NCI-H187 (cell line): ENCODE measurements around the gene SH3BGR.

Source experiments
- DNase-seq, 2 experiments: peaks; one replicate each; lab custom pipeline; 2025; lab: John Stamatoyannopoulos, UW

Gene SH3BGR

DNA sequence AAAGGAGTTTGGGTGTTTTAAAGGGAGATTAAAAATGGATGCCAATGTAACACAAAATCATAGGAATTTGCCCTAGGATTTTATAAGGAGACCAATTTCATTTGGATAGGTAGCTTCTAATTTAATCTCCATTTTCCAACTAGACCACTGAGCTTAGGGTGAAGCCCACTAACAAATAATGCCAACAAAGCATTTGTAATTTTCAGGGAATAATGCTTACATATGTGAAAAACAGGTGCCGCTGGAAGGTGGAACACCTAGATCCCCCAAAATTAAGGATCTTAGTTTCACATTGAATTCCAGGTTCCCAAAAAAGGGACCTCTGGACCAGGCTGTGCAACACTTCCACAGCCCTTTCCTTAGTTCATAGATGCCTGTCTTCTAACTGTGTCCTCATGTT lies 94.8 kb downstream of the SH3BGR start:
- DNase-seq: no peak

DNA sequence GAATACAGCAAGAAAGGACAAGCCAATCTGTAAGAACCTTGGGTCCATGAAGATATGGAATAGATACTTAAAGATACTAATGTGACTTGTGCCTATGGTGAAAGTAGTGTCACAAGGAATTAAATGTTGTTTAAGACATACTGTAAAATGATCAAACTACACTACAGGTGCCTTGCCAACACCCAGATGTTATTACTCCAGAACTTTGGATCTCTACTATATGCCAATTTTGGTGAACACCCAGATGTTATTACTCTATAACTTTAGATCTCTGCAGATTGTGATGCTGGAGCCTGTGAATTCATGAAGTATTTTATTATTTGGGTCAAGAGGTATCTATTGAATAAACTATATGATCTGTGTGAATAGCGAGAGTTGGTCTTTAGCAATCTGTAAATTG lies 101.1 kb downstream of the SH3BGR start:
- DNase-seq: no peak

DNA sequence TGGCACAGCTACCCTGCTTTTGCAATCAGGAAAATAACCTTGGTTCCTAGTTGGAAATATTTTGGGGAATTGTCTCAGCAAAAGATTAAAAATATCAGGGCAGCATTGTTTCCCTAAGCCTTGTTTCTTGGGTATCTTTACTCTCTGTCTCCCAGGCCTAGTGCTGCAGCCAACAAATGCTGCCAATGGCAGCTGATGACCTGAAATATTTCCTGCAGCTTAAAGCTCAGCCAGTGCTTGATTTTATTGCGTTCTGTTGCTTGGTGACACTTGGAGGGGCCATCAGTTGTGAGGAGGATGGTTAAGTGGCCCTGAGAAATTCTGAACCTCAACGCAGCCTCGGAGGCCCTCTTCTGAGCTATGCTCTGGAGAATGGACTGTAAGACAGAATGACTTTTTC lies 101.6 kb downstream of the SH3BGR start:
- DNase-seq: no peak

DNA sequence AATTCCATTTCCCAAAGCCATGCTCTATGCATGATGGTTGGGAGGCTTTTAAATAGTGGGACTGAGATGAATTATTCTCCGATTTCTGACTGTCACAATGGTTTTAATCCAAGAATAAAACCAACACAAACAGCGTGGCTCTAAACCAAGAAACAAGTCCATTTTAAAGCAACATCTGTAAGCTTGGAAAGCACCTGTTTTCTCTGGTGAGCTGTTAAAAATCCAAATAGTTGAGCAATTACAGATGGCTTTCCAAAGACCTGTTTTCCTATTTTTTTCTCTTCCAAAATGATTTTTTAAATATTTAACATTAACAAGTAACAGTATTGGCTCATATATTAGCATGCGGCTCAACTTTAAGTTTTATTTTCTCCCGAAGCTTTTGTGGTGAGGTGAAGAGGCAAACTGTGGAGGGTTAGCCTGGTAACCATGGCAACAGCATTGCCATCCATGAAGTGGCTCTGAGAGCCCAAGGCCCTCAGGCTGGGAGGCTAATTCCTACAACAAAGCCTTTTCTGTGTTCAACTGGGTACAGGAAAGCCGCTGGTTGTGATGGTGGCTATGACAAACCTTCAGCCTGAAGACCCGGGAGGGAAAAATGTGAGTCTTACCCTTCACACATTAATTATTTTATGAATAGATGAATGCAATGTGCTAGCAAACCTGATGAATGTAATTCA lies 104.3 kb downstream of the SH3BGR start:
- peak; percentile 24 to 80 for DNase-seq

DNA sequence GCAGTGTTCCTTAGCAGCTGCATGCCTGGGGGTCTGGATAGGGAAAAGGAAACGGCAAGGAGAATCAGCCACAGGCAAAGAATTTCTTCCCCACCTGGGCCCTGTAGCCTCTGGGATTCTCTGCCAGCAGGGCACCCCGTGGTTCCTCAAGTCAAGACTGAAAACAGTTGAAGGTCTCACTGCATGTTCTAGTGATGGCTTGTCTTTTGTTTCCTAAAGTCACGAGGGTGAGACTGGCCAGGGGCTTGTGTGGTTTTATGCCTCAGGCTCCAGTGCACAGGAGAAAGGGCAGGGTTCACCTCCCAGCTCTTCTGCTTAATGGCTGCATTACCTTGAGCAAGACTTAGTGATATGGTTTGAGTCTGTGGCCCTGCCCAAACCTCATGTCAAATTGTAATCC lies 107.7 kb downstream of the SH3BGR start:
- no peak for DNase-seq

DNA sequence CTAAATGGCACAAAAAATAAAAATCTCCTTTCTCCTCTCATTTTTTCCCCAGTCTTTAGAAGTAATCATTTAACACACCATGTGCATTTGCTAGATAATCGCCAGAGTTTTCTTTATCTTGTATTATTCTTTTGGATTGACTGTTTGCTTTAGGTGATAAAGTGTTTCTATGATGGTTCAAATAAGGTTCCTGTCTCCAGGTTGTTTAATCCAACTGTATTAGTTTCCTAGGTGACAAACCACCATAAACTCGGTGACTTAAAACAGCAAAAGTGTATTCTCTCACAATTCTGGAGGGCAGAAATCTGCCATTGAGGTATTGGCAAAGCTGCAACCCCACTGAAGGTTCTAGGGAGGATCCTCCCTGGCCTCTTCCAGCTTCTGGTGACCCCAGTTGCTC lies 109.4 kb downstream of the SH3BGR start:
- no peak for DNase-seq

DNA sequence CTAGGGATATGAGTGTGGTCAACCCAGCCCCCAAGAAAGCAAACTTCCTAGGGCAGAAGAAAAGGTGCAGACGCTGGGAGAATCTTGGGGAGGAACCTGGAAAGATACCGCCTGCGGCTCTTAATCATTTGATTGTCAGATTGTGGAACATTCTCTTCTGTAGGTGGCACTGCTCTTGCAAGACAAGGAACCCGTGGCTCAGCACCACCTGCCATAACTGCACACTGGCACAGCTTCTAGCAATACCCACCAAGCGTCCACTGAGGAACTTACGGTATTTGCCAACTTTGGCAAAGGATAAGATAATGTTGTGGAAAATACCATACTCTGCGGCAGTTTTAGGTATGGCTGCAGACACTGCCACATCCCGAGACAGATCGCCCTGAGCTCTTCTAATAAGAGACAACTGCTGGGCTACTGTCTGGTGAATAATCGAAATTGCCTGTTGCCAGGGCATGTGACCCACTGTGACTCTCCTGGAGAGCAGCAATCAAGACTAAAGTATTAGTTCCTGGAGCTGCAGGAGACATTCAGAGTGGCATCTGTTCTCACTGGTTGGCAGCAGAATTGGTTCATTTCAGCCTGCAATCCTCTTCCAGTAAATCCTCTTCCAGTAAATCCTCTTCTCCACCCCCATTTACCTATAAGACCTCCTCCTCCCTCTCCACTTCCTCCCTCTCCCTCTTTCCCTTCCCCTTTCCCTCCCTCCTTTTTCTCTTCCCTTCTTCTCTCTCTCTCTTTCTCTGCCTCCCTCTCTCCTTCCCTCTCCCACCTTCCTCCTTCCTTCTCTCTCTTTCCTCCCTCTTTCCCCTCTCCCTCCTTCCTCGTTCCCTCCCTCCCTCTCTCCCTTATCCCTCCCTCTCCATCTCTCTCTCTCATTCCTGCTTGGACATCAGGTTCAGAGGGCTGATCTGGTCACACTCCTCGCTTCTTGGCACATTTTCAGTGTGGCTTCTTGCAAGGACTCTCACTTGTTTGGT lies 111.3 kb downstream of the SH3BGR start:
- DNase-seq: no peak

DNA sequence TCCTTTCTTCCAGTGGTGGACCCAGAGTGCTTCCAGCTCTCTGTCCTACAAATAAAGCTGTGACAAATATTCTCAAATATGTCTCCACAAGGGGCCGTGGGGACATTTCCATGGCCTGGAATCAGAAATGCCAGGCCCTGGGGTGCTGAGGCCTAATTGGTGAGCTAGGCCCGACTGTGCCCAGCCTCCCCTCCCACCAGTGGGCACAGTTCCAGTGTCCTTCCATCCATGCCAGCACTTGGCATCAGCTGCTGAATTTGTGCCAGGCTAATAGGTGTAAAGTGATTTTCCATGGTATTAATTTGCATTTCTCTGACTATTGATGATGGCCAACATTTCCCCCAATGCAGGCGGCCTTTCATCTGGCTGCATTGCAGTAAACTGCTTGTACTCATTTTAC lies 112.4 kb downstream of the SH3BGR start:
- no peak for DNase-seq
